Gastroesophageal sphincter (tissue), 4 donors: ENCODE results near the gene SIDT1. TPM values are rescaled to one million over a fixed set of nuclear protein-coding genes. Genes with fewer than 3 reads are reported as not detected.

Experiments
- ATAC-seq: fragments of 150-250 bp; one replicate; pipeline ENCODE4 v1.9.1; 2016; ENCODE audit warnings: mild to moderate bottlenecking, moderate library complexity
- H3K27ac ChIP-seq, 4 donors: fragments of 200-600 bp; sonication (generic) in 3 of 4; 1 replicate in 3 of 4; 2 replicates in 1 of 4; pipeline ENCODE4 v1.5.1; 2016 to 2019
- H3K27me3 ChIP-seq: fragments of 200-600 bp; sonication (generic); one replicate; pipeline ENCODE4 v1.5.1; 2019
- H3K36me3 ChIP-seq, 2 donors: fragments of 200-600 bp; sonication (generic); one replicate each; pipeline ENCODE4 v1.5.1; 2019; ENCODE audit warnings: control low read depth in 1 of 2
- H3K4me1 ChIP-seq, 3 donors: fragments of 200-600 bp; sonication (generic); 1 replicate in 2 of 3; 2 replicates in 1 of 3; pipeline ENCODE4 v1.5.1; 2016 to 2019; ENCODE audit warnings: control low read depth in 2 of 3
- H3K4me3 ChIP-seq, 2 donors: fragments of 200-600 bp; sonication (generic); one replicate each; pipeline ENCODE4 v1.5.1; 2019; ENCODE audit warnings: mild to moderate bottlenecking in 1 of 2, moderate library complexity in 1 of 2
- H3K9me3 ChIP-seq, 3 donors: fragments of 200-600 bp; sonication (generic); one replicate each; pipeline ENCODE4 v1.5.1; 2017 to 2019; ENCODE audit warnings: control low read depth in 2 of 3
- CTCF ChIP-seq, 4 experiments: fragments of 200-600 bp in 2 of 4; fragments of 450-650 bp in 2 of 4; sonication (generic) in 1 of 4; IDR thresholded peaks; one replicate each; pipeline ENCODE4 v1.5.1; 2017 to 2019; ENCODE audit warnings: antibody characterized with exemption in 4 of 4, mild to moderate bottlenecking in 2 of 4, moderate library complexity in 2 of 4
- EP300 ChIP-seq: sonication (generic); formaldehyde crosslinking; IDR thresholded peaks from one replicate; pipeline ENCODE4 v1.6.1; 2017; ENCODE audit warnings: antibody characterized with exemption, mild to moderate bottlenecking
- POLR2A ChIP-seq, 2 donors: fragments of 450-650 bp; IDR thresholded peaks; one replicate each; pipeline ENCODE4 v1.6.1; 2017; ENCODE audit warnings: antibody characterized with exemption in 2 of 2, mild to moderate bottlenecking in 2 of 2, moderate library complexity in 1 of 2
- POLR2AphosphoS5 ChIP-seq: sonication (generic); formaldehyde crosslinking; IDR thresholded peaks from one replicate; pipeline ENCODE4 v1.6.1; 2017; ENCODE audit warnings: antibody characterized with exemption
- whole genome bisulfite sequencing, 2 donors: methylation state at CpG; one replicate each; pipeline ENCODE4 v1.1.5; 2018; ENCODE audit warnings: low coverage in 1 of 2; 5-methylcytosine and 5-hydroxymethylcytosine counted together
- small RNA-seq, 4 donors: library from RNA; depleted of rRNA; stranded (forward); fragments of <200 nt; gene quantifications; one replicate each; pipeline ENCODE3, GENCODE V24; 2016
- total RNA-seq, 4 donors: library from RNA; depleted of rRNA; stranded (reverse); fragments of >200 nt; gene quantifications; one replicate each; pipeline ENCODE4 v1.1.0, GENCODE V29; 2016

Gene SIDT1
- total RNA-seq, 4 donors from 2014 or later: 0.15 to 0.99 (median 0.86) TPM

GRCh38 chr3:113677737-113678136 lies 145.4 kb downstream of the SIDT1 start:
- Histone ChIP-seq H3K27me3 (no peaks in the 10 kb centered on the region), H3K4me1 (no peaks in the 10 kb centered on the region), H3K36me3 (peaks cover 0 to 45% of the 10 kb centered on the region in 2 donors), H3K27ac (no peak overlapping the region), H3K4me3 (no peak overlapping the region), H3K9me3 (no peaks in the 10 kb centered on the region)
- no peak for TF ChIP-seq POLR2AphosphoS5
- TF ChIP-seq EP300: no peak
- TF ChIP-seq CTCF (IDR thresholded peaks at IDR 0.05): no peak
- no peak for TF ChIP-seq POLR2A (IDR thresholded peaks at IDR 0.05)
- no peak for ATAC-seq
- 88% methylated on average over 1 of the region's 1 CpG; no CpG with 5 or more reads in 1 of the 2 donors for WGBS, 2 donors

GRCh38 chr3:113678773-113679172 lies 146.4 kb downstream of the SIDT1 start:
- Histone ChIP-seq H3K36me3 (peaks cover 0 to 35% of the 10 kb centered on the region in 2 donors), H3K27me3 (no peaks in the 10 kb centered on the region), H3K27ac (no peak overlapping the region), H3K9me3 (no peaks in the 10 kb centered on the region), H3K4me3 (no peak overlapping the region), H3K4me1 (no peaks in the 10 kb centered on the region)
- ATAC-seq: no peak
- TF ChIP-seq POLR2AphosphoS5 (no peak), POLR2A (IDR thresholded peaks at IDR 0.05) (no peak), CTCF (IDR thresholded peaks at IDR 0.05) (no peak)
- WGBS, 2 donors: 100% methylated on average over 1 to 4 of the region's 4 CpGs

Small RNA genes within 50 kb of the gene (small RNA-seq; reads per million reads assigned to genes)
- 0 to 0.37 (median 0) reads per million in 4 donors for gene MIR4446
- gene RN7SL767P: 0 reads per million in 4 donors

Other genes starting within 250 kb of the SIDT1 start
- 1 to 10 TPM; 3.2 to 8.6 (median 3.8) TPM for gene CFAP44, start 91.1 kb upstream of the SIDT1 start, total RNA-seq
- 10 to 100 TPM; 11.4 to 26.5 (median 19.9) TPM for gene SPICE1, start 17.4 kb upstream of the SIDT1 start, total RNA-seq
- gene USF3, start 164.1 kb downstream of the SIDT1 start, total RNA-seq: 10 to 100 TPM; 27.3 to 33.2 (median 29.6) TPM
- 100 to 1,000 TPM; 127 to 172 (median 147) TPM for gene NAA50, start 213.7 kb downstream of the SIDT1 start, total RNA-seq
- gene ATP6V1A, start 214.5 kb downstream of the SIDT1 start, total RNA-seq: 10 to 100 TPM; 23.0 to 38.8 (median 26.1) TPM